MM.1S (cell line): ENCODE results near the gene MRPL38.

Experiments
- EZH2 ChIP-seq: fragments of 300-600 bp; sonication (generic); optimal IDR thresholded peaks from 2 replicates; pipeline ENCODE3; 2017; ENCODE audit warnings: low read depth, mild to moderate bottlenecking, antibody characterized with exemption, low read length, mixed read lengths
- EZH2phosphoT487 ChIP-seq: fragments of 300-600 bp; sonication (generic); IDR thresholded peaks from 2 replicates; pipeline ENCODE4 v1.6.1; 2018; ENCODE audit warnings: antibody characterized with exemption, low read length
- TF ChIP-seq, protein P1 (sequence below): fragments of 300-600 bp; sonication (generic); IDR thresholded peaks from 2 replicates; pipeline ENCODE4 v1.5.1; 2016; ENCODE audit warnings: antibody characterized with exemption, low read length, mixed read lengths

DNA sequence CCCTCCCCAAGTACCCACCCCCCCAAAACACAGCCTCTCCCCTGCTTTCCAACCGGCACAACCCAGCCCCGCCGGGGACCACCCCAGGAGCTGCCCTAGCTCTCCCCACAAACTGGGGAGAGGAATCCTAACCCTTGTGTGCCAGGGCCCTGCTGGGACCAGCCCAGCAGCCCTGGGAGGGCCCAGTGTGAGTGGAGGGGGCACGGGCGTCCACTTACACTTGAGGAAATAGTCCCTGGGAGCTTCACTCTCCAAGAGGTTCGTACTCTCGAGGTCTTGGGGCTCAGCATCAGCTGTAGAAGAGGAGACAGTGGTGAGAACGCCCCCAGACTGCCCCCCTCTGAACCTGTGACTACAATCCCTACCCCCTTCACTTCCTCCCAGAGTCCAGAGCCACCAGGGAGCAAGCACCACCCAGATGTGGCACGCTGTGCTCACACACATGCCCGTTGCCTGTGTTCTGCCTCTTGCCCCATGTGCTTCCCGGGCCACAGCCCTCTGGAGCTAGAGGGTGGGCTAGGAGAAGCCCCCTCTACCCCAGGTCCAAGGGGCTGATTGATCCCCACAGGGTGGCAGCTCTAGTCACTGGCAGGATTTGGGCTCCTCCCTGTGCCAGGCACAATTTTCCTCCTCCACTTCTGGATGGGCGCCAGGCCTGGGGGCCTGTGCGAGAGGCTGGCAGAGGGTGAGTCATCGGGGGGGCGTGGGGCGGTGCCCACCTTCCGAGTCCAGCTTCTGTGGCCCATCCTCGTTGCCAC is 29.3 kb downstream of the MRPL38 start:
- TF ChIP-seq EZH2phosphoT487 (no peak), EZH2 (no peak)
- TF ChIP-seq, protein P1, sequence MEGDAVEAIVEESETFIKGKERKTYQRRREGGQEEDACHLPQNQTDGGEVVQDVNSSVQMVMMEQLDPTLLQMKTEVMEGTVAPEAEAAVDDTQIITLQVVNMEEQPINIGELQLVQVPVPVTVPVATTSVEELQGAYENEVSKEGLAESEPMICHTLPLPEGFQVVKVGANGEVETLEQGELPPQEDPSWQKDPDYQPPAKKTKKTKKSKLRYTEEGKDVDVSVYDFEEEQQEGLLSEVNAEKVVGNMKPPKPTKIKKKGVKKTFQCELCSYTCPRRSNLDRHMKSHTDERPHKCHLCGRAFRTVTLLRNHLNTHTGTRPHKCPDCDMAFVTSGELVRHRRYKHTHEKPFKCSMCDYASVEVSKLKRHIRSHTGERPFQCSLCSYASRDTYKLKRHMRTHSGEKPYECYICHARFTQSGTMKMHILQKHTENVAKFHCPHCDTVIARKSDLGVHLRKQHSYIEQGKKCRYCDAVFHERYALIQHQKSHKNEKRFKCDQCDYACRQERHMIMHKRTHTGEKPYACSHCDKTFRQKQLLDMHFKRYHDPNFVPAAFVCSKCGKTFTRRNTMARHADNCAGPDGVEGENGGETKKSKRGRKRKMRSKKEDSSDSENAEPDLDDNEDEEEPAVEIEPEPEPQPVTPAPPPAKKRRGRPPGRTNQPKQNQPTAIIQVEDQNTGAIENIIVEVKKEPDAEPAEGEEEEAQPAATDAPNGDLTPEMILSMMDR = no peak
